GM12892 (cell line): ENCODE measurements around the gene SSTR1.

Source experiments
- DNase-seq: peaks from one replicate; pipeline ENCODE4 v3.0.0; 2011; ENCODE audit not compliant: insufficient read length
- FAIRE-seq: peaks from 2 replicates; lab custom pipeline; 2011; peaks lifted over from hg19 to GRCh38; lab: Jason Lieb, UNC
- POLR2A ChIP-seq: IDR thresholded peaks from 2 replicates; pipeline ENCODE4 v1.6.1; 2011; ENCODE audit warnings: low read depth, low read length, control low read depth
- POLR2AphosphoS5 ChIP-seq: IDR thresholded peaks from 2 replicates; pipeline ENCODE4 v1.6.1; 2011; ENCODE audit warnings: low read depth, low read length, control low read depth
- TAF1 ChIP-seq: IDR thresholded peaks from 2 replicates; pipeline ENCODE4 v1.6.1; 2011; ENCODE audit warnings: low read depth, mild to moderate bottlenecking, control low read depth, low read length, borderline replicate concordance

The SSTR1 gene

GRCh38 chr14:38203929-38204718 lies 3.6 kb upstream of the SSTR1 start:
- TF ChIP-seq POLR2A = no peak
- TF ChIP-seq TAF1 = no peak
- no peak for TF ChIP-seq POLR2AphosphoS5
- no peak for DNase-seq

GRCh38 chr14:38204719-38205115 lies 3.0 kb upstream of the SSTR1 start:
- no peak for TF ChIP-seq POLR2AphosphoS5
- TF ChIP-seq TAF1 = no peak
- TF ChIP-seq POLR2A = no peak
- no peak for FAIRE-seq
- DNase-seq = no peak

More at GRCh38 chr14:38203929-38204718, 3.6 kb upstream of the SSTR1 start:
- no peak for FAIRE-seq

- FAIRE-seq (no peak), DNase-seq (no peak)
- TF ChIP-seq POLR2AphosphoS5 (no peak), TAF1 (no peak), POLR2A (no peak)
These were observed 2.4 kb upstream of the SSTR1 start for GRCh38 chr14:38205119-38205813.

GRCh38 chr14:38205949-38206665 lies 1.6 kb upstream of the SSTR1 start:
- FAIRE-seq = no peak

GRCh38 chr14:38206689-38207376 lies 871 bp upstream of the SSTR1 start:
- FAIRE-seq = no peak
- no peak for TF ChIP-seq POLR2AphosphoS5
- no peak for TF ChIP-seq POLR2A
- no peak for TF ChIP-seq TAF1
- no peak for DNase-seq

More at GRCh38 chr14:38205949-38206665, 1.6 kb upstream of the SSTR1 start:
- DNase-seq = no peak
- TF ChIP-seq POLR2AphosphoS5 (no peak), POLR2A (no peak), TAF1 (no peak)

GRCh38 chr14:38207377-38207735 lies 348 bp upstream of the SSTR1 start:
- DNase-seq (no peak), FAIRE-seq (no peak)
- TF ChIP-seq POLR2AphosphoS5 (no peak), POLR2A (no peak), TAF1 (no peak)

GRCh38 chr14:38208618-38209562 lies 1.2 kb downstream of the SSTR1 start:
- FAIRE-seq = no peak
- DNase-seq = no peak
- TF ChIP-seq POLR2AphosphoS5 = no peak
- no peak for TF ChIP-seq POLR2A
- no peak for TF ChIP-seq TAF1

- FAIRE-seq = no peak
- no peak for DNase-seq
- TF ChIP-seq POLR2AphosphoS5 (no peak), POLR2A (no peak), TAF1 (no peak)
These were observed 2.2 kb downstream of the SSTR1 start for GRCh38 chr14:38209572-38210557.

- FAIRE-seq (no peak), DNase-seq (no peak)
- TF ChIP-seq POLR2AphosphoS5 (no peak), TAF1 (no peak), POLR2A (no peak)
These were observed 3.0 kb downstream of the SSTR1 start for GRCh38 chr14:38210587-38211216.
